A673 (cell line): Measurements from ENCODE around the gene NCAN.

Source experiments
- CTCF ChIP-seq: fragments of 300-800, 200-600 bp; sonication (generic); conservative IDR thresholded peaks from 2 replicates; pipeline ENCODE4 v1.5.1; 2017; ENCODE audit warnings: low read depth, mild to moderate bottlenecking, antibody characterized with exemption, low read length, moderate library complexity, mixed read lengths
- EZH2 ChIP-seq: fragments of 200-600 bp; sonication (generic); IDR thresholded peaks from 2 replicates; pipeline ENCODE4 v1.6.1; 2017; ENCODE audit warnings: borderline replicate concordance, low read depth, mild to moderate bottlenecking, mixed read lengths, antibody characterized with exemption, low read length; ENCODE audit not compliant: poor library complexity, severe bottlenecking

- TF ChIP-seq CTCF (no peak), EZH2 (peak; percentile 3)
Measured at GRCh38 chr19:19261350-19262189, 49.8 kb downstream of the NCAN start.
